ENCODE results near the gene GTF2H1.
A peak's percentile ranks its signal among the peaks of the same experiment; 100 is the strongest.

GRCh38 chr11:18408558-18409291 lies 86.4 kb downstream of the GTF2H1 start:
- TF ChIP-seq EZH2 (IDR thresholded peaks at IDR 0.05) (no peak), POLR2AphosphoS5 (IDR thresholded peaks at IDR 0.05; ENCODE audit: borderline replicate concordance, low read depth, low read length) (peak; percentile 68; the same call in 1 of the 2 replicates), FOXP2 (optimal IDR thresholded peaks at IDR 0.05; ENCODE audit: control extremely low read depth, extremely low read length, insufficient read depth) (no peak)

Measured in SK-N-MC (cell line).